Stimulated activated CD4-positive, alpha-beta T cell treated with anti-CD3 and anti-CD28 coated beads, Interleukin-2, amount 100 ng/mL, for 24 hours (primary cell): ENCODE results near the gene PEAR1.

ENCODE experiments used
- DNase-seq, 2 donors: peaks; one replicate each; pipeline ENCODE4 v3.0.0-alpha.2; 2020

The PEAR1 gene

GRCh38 chr1:156901966-156902915 lies 8.7 kb downstream of the PEAR1 start:
- DNase-seq = no peak

GRCh38 chr1:156903328-156904091 lies 10.0 kb downstream of the PEAR1 start:
- no peak for DNase-seq

GRCh38 chr1:156904187-156904959 lies 10.9 kb downstream of the PEAR1 start:
- DNase-seq = no peak

- DNase-seq = no peak
Observed at GRCh38 chr1:156905176-156905575, 11.7 kb downstream of the PEAR1 start.

DNA sequence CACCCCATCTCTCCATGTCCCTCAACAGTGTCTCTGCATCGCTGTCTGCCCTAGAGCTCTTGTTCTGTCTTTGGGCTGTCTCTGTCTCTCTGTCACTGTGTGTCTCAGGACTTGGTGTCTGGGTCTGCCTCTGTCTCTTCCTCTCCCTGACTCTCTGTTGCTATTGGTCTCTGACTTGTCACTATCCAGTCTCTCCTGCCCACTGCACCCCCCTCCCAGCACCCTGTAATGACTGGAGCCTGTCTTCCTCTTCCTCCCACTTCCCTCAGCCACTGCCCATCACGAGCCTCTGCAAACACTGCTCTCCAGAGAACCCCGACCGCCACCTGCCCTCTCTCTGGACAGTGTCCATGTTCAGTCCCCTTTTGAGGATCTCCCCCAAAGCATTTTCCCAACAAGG lies 12.1 kb downstream of the PEAR1 start:
- DNase-seq = no peak

GRCh38 chr1:156906206-156906906 lies 12.8 kb downstream of the PEAR1 start:
- no peak for DNase-seq

DNA sequence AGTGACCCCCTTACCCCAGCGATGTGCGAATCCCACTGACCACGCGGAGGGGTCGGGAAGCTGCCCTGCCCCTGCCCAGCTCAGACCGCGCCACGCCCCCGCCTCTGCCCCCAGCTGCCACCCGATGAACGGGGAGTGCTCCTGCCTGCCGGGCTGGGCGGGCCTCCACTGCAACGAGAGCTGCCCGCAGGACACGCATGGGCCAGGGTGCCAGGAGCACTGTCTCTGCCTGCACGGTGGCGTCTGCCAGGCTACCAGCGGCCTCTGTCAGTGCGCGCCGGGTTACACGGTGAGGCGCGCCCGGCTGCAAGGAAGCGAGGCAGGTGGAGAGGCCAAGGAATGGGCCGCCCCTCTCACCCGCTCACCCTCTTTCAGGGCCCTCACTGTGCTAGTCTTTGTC lies 15.0 kb downstream of the PEAR1 start:
- no peak for DNase-seq

- no peak for DNase-seq
Observed at GRCh38 chr1:156908955-156909354, 15.4 kb downstream of the PEAR1 start.

GRCh38 chr1:156909671-156910070 lies 16.2 kb downstream of the PEAR1 start:
- no peak for DNase-seq

DNA sequence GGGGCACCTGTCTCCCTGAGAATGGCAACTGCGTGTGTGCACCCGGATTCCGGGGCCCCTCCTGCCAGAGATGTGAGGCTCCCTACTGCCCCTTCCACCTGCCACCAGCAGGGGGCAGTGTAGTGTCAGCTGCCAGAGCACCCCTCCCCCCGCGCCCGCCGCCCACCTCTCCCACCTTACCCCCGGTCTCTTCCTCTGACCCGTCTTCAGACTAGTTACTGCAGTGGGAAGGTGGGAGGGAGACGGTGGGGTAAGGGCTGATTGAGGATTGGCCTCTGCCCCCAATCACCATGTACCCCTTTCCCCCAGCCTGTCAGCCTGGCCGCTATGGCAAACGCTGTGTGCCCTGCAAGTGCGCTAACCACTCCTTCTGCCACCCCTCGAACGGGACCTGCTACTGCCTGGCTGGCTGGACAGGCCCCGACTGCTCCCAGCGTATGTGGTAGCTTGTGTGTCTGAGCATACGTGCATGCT lies 16.8 kb downstream of the PEAR1 start:
- peak; percentile 69 to 71 for DNase-seq

DNA sequence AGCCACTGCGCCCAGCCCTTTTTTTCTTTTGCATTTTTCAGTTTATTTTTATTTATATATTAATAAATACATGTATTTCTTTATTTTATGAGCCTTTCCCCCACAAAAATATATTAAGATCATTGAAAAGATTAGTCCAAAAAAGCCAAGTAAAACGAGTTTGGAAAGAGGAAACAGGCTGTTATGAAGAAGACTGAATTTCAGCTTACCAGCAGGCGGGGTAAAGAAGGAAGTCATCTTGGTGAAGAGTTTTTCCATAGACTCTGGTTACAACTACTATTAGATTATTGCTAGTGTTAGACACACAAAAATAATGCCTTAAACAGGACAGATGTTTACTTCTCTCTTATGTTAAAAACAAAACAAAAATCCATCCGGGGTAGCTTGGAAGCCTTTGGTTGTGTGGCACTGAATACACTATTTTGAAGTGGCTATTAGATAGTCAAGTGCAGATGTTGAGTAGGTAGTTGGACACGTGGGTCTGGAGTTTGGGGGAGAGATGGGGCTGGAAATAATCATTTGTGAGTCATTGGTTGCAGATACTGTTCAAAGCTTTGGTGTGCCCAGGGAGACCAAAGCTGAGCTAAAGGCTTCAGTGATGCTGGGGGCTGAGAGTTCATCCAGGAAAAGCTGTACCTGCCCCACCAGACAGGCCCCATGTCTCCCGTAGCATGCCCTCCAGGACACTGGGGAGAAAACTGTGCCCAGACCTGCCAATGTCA lies 18.2 kb downstream of the PEAR1 start:
- DNase-seq = no peak

DNA sequence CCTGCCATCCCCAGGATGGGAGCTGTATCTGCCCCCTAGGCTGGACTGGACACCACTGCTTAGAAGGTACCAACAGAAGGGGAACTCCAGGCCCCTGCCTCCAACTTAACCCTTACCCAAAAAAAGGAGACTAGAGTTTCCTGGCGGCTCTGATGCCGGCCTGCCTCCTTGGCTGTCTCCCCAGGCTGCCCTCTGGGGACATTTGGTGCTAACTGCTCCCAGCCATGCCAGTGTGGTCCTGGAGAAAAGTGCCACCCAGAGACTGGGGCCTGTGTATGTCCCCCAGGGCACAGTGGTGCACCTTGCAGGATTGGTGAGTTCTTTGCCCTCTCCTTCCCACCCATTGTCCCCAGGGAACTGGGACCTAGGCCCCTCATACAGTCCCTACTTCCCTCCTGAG lies 18.8 kb downstream of the PEAR1 start:
- no peak for DNase-seq

DNA sequence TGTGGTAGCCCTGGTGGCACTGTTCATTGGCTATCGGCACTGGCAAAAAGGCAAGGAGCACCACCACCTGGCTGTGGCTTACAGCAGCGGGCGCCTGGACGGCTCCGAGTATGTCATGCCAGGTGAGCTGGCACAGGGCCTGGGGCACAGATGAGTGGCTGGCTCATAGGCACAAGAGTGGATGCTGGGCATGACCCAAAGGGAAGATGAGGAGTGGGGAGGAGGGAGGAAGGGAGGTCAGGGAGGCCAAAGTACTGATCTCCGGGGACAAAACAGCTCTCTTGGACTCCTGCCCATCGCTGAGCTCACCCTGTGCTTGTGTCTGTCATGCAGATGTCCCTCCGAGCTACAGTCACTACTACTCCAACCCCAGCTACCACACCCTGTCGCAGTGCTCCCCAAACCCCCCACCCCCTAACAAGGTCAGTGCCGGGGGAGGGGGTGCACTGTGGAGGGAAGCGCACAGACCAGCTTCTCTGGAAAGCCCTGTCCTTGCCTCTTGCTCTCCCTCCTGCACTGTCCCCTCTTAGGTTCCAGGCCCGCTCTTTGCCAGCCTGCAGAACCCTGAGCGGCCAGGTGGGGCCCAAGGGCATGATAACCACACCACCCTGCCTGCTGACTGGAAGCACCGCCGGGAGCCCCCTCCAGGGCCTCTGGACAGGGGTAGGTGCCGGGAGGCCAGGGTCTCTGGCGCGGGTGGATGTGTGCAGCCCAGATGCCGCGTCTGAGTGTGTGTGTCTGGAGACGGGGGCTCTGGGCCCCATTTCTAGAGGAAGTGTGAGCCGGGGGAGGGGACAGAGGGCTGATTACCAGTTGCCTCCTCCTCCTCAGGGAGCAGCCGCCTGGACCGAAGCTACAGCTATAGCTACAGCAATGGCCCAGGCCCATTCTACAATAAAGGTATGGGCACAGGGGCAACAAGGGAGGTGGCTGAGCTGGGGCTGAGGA lies 19.6 kb downstream of the PEAR1 start:
- DNase-seq = no peak

DNA sequence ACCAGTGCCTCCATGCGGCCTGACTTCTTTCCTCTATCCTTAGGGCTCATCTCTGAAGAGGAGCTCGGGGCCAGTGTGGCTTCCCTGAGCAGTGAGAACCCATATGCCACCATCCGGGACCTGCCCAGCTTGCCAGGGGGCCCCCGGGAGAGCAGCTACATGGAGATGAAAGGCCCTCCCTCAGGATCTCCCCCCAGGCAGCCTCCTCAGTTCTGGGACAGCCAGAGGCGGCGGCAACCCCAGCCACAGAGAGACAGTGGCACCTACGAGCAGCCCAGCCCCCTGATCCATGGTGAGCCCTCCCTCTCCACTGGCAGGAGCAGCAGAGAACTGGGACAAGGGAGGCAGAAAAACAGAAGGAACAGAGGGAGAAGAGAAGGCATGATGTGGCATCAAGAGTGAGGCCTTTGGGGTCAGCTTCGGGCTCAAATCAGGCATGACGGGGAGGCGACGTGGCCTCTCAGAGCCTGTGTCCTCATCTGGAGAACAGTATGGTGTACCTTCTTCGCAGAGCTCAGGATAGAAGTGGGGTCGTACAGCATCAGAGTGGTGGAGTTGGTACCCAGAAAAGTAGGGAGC lies 20.4 kb downstream of the PEAR1 start:
- DNase-seq = no peak

DNA sequence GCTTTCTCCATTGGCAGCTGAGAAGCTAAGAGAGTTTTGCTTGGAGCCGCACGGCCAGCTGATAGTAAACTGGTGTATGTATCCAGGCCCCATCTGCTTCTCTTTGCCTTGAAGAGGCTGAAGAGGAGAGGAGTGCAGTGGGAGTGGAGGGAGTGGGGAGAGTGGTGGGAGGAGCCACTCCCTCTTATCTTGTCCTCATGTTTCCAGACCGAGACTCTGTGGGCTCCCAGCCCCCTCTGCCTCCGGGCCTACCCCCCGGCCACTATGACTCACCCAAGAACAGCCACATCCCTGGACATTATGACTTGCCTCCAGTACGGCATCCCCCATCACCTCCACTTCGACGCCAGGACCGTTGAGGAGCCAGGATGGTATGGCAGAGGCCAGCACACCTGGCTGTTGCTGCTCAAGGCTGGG lies 20.9 kb downstream of the PEAR1 start:
- DNase-seq = no peak

- peak; percentile 73 to 86 for DNase-seq
Observed at GRCh38 chr1:156920233-156921052, 26.9 kb downstream of the PEAR1 start, which contains the start of gene LRRC71. TSS of gene LRRC71 (plus strand) at chr1:156920632. CDS start at chr1:156920804, 172 bp downstream.

GRCh38 chr1:156921053-156921529 lies 27.6 kb downstream of the PEAR1 start:
- DNase-seq = no peak

DNA sequence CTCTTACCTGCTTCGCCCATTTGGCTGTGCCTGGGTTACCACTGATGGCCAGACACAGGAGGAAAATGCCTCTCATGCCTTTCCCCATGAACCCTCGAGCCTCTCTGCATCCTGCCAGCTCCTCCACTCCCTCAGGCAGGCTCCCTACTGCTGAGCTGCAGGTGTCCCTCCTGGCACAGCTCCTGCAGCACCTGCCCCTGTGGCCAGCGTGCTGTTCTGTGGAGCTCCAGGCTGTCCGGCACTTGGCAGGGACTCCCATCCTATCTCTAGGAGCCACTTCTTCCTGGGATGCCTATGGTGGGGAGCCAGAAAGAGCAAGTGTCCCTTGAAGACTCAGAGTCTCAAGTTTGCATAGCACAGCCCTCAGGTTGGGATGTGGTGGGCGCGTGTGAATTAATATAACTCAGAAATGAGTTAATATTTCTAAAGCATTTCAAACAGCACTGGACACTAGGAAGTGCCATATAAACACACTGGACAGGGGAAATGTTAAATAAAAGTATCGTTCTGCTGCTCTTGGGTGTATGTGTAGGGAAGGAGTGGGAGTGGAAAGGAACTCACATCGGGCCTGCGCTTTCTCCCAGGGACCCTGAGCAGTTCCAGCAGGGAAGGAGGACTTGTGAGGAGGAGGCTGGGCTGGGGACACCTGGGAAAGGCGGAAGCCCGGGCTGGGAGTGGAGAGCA lies 29.6 kb downstream of the PEAR1 start:
- DNase-seq = no peak
